RWPE1 (cell line): ENCODE results near the gene KCNMB4.

Experiments
- CTCF ChIA-PET: fragments of 350-600 bp; sonication (Branson Sonifier 250); formaldehyde crosslinking; extraction: SDS; loops from one replicate; lab custom pipeline; 2021; lab: Yijun Ruan, JAX
- POLR2A ChIA-PET: fragments of 400-600 bp; formaldehyde crosslinking; extraction: SDS; loops from one replicate; lab custom pipeline; 2020; ENCODE audit warnings: antibody characterized with exemption; ENCODE audit not compliant: low non-redundant PET; lab: Yijun Ruan, JAX
- DNase-seq: peaks from one replicate; pipeline ENCODE4 v3.0.0; 2012; ENCODE audit warnings: low spot score
- H3K27ac ChIP-seq: fragments of 450-650 bp; 2 replicates; pipeline ENCODE4 v1.5.1; 2017
- CTCF ChIP-seq: fragments of 450-650 bp; conservative IDR thresholded peaks from 2 replicates; pipeline ENCODE4 v1.5.1; 2017; ENCODE audit warnings: low read depth, mild to moderate bottlenecking

The KCNMB4 gene

GRCh38 chr12:70443062-70443673, 77.1 kb downstream of the KCNMB4 start:
- TF ChIP-seq CTCF: no peak
- ChIA-PET CTCF (interaction anchor here (0.7 kb wide), 1 partner anchor 1057 kb away, joined by 3 read pairs; no protein-coding TSS in a partner anchor), POLR2A (no interaction called here)
- H3K27ac ChIP-seq: no peak overlapping the region
- DNase-seq: peak; percentile 34

- POLR2A ChIA-PET: no interaction called here
- no peak overlapping the region for H3K27ac ChIP-seq
- CTCF ChIA-PET: no interaction called here
- no peak for DNase-seq
- no peak for TF ChIP-seq CTCF
These were observed 78.8 kb downstream of the KCNMB4 start for GRCh38 chr12:70444903-70445302.

- DNase-seq: no peak
- ChIA-PET CTCF (interaction anchor here (0.6 kb wide), 1 partner anchor 883 kb away, joined by 4 read pairs; no protein-coding TSS in a partner anchor), POLR2A (no interaction called here)
- no peak overlapping the region for H3K27ac ChIP-seq
- no peak for TF ChIP-seq CTCF
These were observed 82.3 kb downstream of the KCNMB4 start for GRCh38 chr12:70448371-70448770.

- ChIA-PET POLR2A (no interaction called here), CTCF (interaction anchor here (0.6 kb wide), 1 partner anchor 34 kb away, joined by 4 read pairs; no protein-coding TSS in a partner anchor)
- peak; percentile 44 for DNase-seq
- no peak for TF ChIP-seq CTCF
- no peak overlapping the region for H3K27ac ChIP-seq
These were observed 83.1 kb downstream of the KCNMB4 start for GRCh38 chr12:70449074-70449752.

- no peak for TF ChIP-seq CTCF
- CTCF ChIA-PET: interaction anchor here (0.6 kb wide), 1 partner anchor 35 kb away, joined by 4 read pairs; no protein-coding TSS in a partner anchor
- POLR2A ChIA-PET: no interaction called here
- H3K27ac ChIP-seq: no peak overlapping the region
- DNase-seq: no peak
These were observed 83.8 kb downstream of the KCNMB4 start for GRCh38 chr12:70449753-70450341.

GRCh38 chr12:70451528-70451927, 85.4 kb downstream of the KCNMB4 start:
- TF ChIP-seq CTCF: no peak
- H3K27ac ChIP-seq: no peak overlapping the region
- ChIA-PET CTCF (no interaction called here), POLR2A (no interaction called here)
- no peak for DNase-seq
